Keratinocyte (primary cell): ENCODE results near the gene TENM4. TPM values are rescaled to one million over a fixed set of nuclear protein-coding genes. Genes with fewer than 3 reads are reported as not detected.

Source experiments
- DNase-seq: peaks from one replicate; pipeline ENCODE4 v3.0.0-alpha.2; 2011; ENCODE audit warnings: low read depth, missing footprints, low spot score
- FAIRE-seq: peaks from 2 replicates; lab custom pipeline; 2011; peaks lifted over from hg19 to GRCh38; lab: Jason Lieb, UNC
- H2AFZ ChIP-seq: 2 replicates; pipeline ENCODE4 v1.6.0; 2012; ENCODE audit warnings: low read length, control low read depth, inconsistent platforms; ENCODE audit not compliant: control insufficient read depth
- H3K27ac ChIP-seq: 2 replicates; pipeline ENCODE4 v1.5.1; 2011; ENCODE audit warnings: low read length; ENCODE audit not compliant: control insufficient read depth, insufficient read depth
- H3K27me3 ChIP-seq: 3 replicates; pipeline ENCODE4 v1.6.0; 2011; ENCODE audit warnings: low read length; ENCODE audit not compliant: control insufficient read depth, insufficient read depth; ENCODE audit errors: extremely low read depth
- H3K36me3 ChIP-seq, 2 experiments: 2 replicates in 1 of 2; 3 replicates in 1 of 2; pipeline ENCODE4 v1.5.1; 2011; ENCODE audit warnings: low read length in 2 of 2, mild to moderate bottlenecking in 1 of 2; ENCODE audit not compliant: control insufficient read depth in 2 of 2, insufficient read depth in 2 of 2; ENCODE audit errors: extremely low read depth in 1 of 2
- H3K4me1 ChIP-seq: 3 replicates; pipeline ENCODE4 v1.5.1; 2011; ENCODE audit warnings: low read length; ENCODE audit not compliant: control insufficient read depth, insufficient read depth; ENCODE audit errors: extremely low read depth
- H3K4me2 ChIP-seq: 3 replicates; pipeline ENCODE4 v1.6.0; 2011; ENCODE audit warnings: low read depth, low read length; ENCODE audit not compliant: control insufficient read depth, insufficient read depth; ENCODE audit errors: extremely low read depth
- H3K4me3 ChIP-seq, 3 experiments: fragments of 200-600 bp in 1 of 3; sonication (generic) in 1 of 3; 2 replicates in 2 of 3; 3 replicates in 1 of 3; pipeline ENCODE4 v1.5.1; 2011 to 2016; ENCODE audit warnings: low read length in 3 of 3, mild to moderate bottlenecking in 3 of 3, control low read depth in 2 of 3, inconsistent platforms in 1 of 3, low read depth in 1 of 3, mixed read lengths in 1 of 3, mixed run types in 1 of 3, moderate library complexity in 1 of 3; ENCODE audit not compliant: control insufficient read depth in 2 of 3, insufficient read depth in 2 of 3; ENCODE audit errors: extremely low read depth in 1 of 3
- H3K79me2 ChIP-seq: 2 replicates; pipeline ENCODE4 v1.6.0; 2012; ENCODE audit warnings: low read length; ENCODE audit not compliant: control insufficient read depth, insufficient read depth
- H3K9ac ChIP-seq: 3 replicates; pipeline ENCODE4 v1.6.0; 2011; ENCODE audit warnings: low read length; ENCODE audit not compliant: control insufficient read depth, insufficient read depth; ENCODE audit errors: extremely low read depth
- H3K9me1 ChIP-seq: 3 replicates; pipeline ENCODE4 v1.6.0; 2011; ENCODE audit warnings: low read length; ENCODE audit not compliant: control insufficient read depth, insufficient read depth; ENCODE audit errors: extremely low read depth
- H3K9me3 ChIP-seq: 2 replicates; pipeline ENCODE4 v1.5.1; 2012; ENCODE audit warnings: low read depth, low read length; ENCODE audit not compliant: control insufficient read depth
- H4K20me1 ChIP-seq: 3 replicates; pipeline ENCODE4 v1.6.0; 2011; ENCODE audit warnings: low read length; ENCODE audit not compliant: control insufficient read depth, insufficient read depth; ENCODE audit errors: extremely low read depth
- CTCF ChIP-seq, 3 experiments: IDR thresholded peaks in 1 of 3; conservative IDR thresholded peaks in 1 of 3; optimal IDR thresholded peaks in 1 of 3; 2 replicates in 2 of 3; 3 replicates in 1 of 3; pipeline versions ENCODE3 to v1.5.1; 2011; ENCODE audit warnings: low read length in 3 of 3, mild to moderate bottlenecking in 3 of 3, moderate library complexity in 2 of 3, control low read depth in 1 of 3, inconsistent platforms in 1 of 3; ENCODE audit not compliant: insufficient read depth in 2 of 3; ENCODE audit errors: extremely low read depth in 1 of 3
- EZH2 ChIP-seq: IDR thresholded peaks from one replicate; pipeline ENCODE4 v1.6.1; 2012; ENCODE audit warnings: inconsistent platforms, mild to moderate bottlenecking, low read length, moderate library complexity
- dilution Hi-C: fragments of 300-500 bp; cut with MboI; formaldehyde crosslinking; loops from one replicate; pipeline ENCODE4 v1.7.0; 2020; ENCODE audit warnings: low sequenced_read_pairs; ENCODE audit not compliant: extremely low pct_ligation_motif_present
- polyA plus RNA-seq, 5 experiments: library from polyadenylated mRNA; depleted of rRNA in 3 of 5; stranded (reverse) in 3 of 5; stranded (forward) in 1 of 5; unstranded in 1 of 5; fragments of >200 nt; gene quantifications; 1 replicate in 1 of 5; 2 replicates in 3 of 5; 3 replicates in 1 of 5; pipeline versions ENCODE4 v1.2.1 to v1.2.3, GENCODE V29; 2011 to 2012; ENCODE audit warnings: missing spikeins in 2 of 5, low read depth in 1 of 5, low replicate concordance in 1 of 5

The TENM4 gene
- polyA plus RNA-seq, 1 donor (not counting 4 experiments of a cell fraction or from before 2014, with no cell fraction given) = 3.5 TPM

GRCh38 chr11:78772186-78772585, 668.6 kb downstream of the TENM4 start:
- no peaks in the 10 kb centered on the region for H3K9me1 ChIP-seq
- no peak overlapping the region for H3K9ac ChIP-seq
- H4K20me1 ChIP-seq = no peaks in the 10 kb centered on the region
- H3K27me3 ChIP-seq = no peaks in the 10 kb centered on the region
- TF ChIP-seq EZH2 (no peak), CTCF (optimal IDR thresholded peaks at IDR 0.05 in 1 of 3, IDR thresholded peaks at IDR 0.05 in 1 of 3, conservative IDR thresholded peaks at IDR 0.05 in 1 of 3; ENCODE audit: extremely low read depth in 1 of 3, insufficient read depth in 2 of 3, low read length in 3 of 3) (no peak)
- no peak overlapping the region for H2AFZ ChIP-seq
- no peak overlapping the region for H3K4me2 ChIP-seq
- H3K4me3 ChIP-seq = no peak overlapping the region
- H3K9me3 ChIP-seq = no peaks in the 10 kb centered on the region
- no peaks in the 10 kb centered on the region for H3K79me2 ChIP-seq
- H3K36me3 ChIP-seq = peaks cover 0 to 2% of the 10 kb centered on the region in 2 experiments
- DNase-seq (no peak), FAIRE-seq (no peak)
- dilution Hi-C loops = no loop called here
- no peaks in the 10 kb centered on the region for H3K4me1 ChIP-seq
- no peak overlapping the region for H3K27ac ChIP-seq

GRCh38 chr11:78770931-78771330, 669.9 kb downstream of the TENM4 start:
- Histone ChIP-seq H4K20me1 (no peaks in the 10 kb centered on the region), H3K4me3 (no peak overlapping the region), H3K9me3 (no peaks in the 10 kb centered on the region), H3K9ac (no peak overlapping the region), H3K4me1 (no peaks in the 10 kb centered on the region), H3K79me2 (no peaks in the 10 kb centered on the region), H3K4me2 (no peak overlapping the region), H3K36me3 (peaks cover 2 to 3% of the 10 kb centered on the region in 2 experiments), H3K9me1 (no peaks in the 10 kb centered on the region), H2AFZ (no peak overlapping the region), H3K27ac (no peak overlapping the region), H3K27me3 (no peaks in the 10 kb centered on the region)
- no peak for FAIRE-seq
- DNase-seq = no peak
- TF ChIP-seq CTCF (optimal IDR thresholded peaks at IDR 0.05 in 1 of 3, IDR thresholded peaks at IDR 0.05 in 1 of 3, conservative IDR thresholded peaks at IDR 0.05 in 1 of 3; ENCODE audit: extremely low read depth in 1 of 3, insufficient read depth in 2 of 3, low read length in 3 of 3) (no peak), EZH2 (no peak)
- dilution Hi-C loops = no loop called here
